Panc1 (cell line): ENCODE measurements around the gene ARMC2. TPM values are rescaled to one million over a fixed set of nuclear protein-coding genes. Genes with fewer than 3 reads are reported as not detected.
A peak's percentile ranks its signal among the peaks of the same experiment; 100 is the strongest.

Source experiments
- ATAC-seq: fragments of 200-7000 bp; cut with Tn5 transposase; 2 replicates; pipeline ENCODE4 v1.9.1; 2020; ENCODE audit warnings: mild to moderate bottlenecking, moderate library complexity
- BruUV-seq: library from RNA; stranded (reverse); fragments of 400-500 nt; replicated peaks from 2 replicates; lab custom pipeline; 2021; lab: Mats Ljungman, UMichigan
- CTCF ChIA-PET: fragments of 300-600 bp; sonication (Branson Sonifier 250); formaldehyde crosslinking; loops from one replicate; lab custom pipeline; 2022; ENCODE audit warnings: antibody characterized with exemption; lab: Charles Lee
- POLR2A ChIA-PET: fragments of 300-600 bp; sonication (Branson Sonifier 250); formaldehyde crosslinking; loops from one replicate; lab custom pipeline; 2022; ENCODE audit warnings: antibody characterized with exemption; lab: Charles Lee
- DNase-seq: peaks from one replicate; pipeline ENCODE4 v3.0.0-alpha.2; 2010; ENCODE audit warnings: low read depth, low spot score
- H3K27ac ChIP-seq: 2 replicates; pipeline ENCODE4 v1.5.1; 2011; ENCODE audit warnings: mild to moderate bottlenecking, low read length, inconsistent platforms
- H3K27me3 ChIP-seq: fragments of 200-500 bp; sonication (Bioruptor generic); 2 replicates; pipeline ENCODE4 v1.6.0; 2014; ENCODE audit warnings: low read length, inconsistent platforms; ENCODE audit not compliant: control insufficient read depth, insufficient read depth
- H3K36me3 ChIP-seq: fragments of 200-500 bp; sonication (Bioruptor generic); 2 replicates; pipeline ENCODE4 v1.5.1; 2014; ENCODE audit warnings: inconsistent platforms, mild to moderate bottlenecking, low read length, moderate library complexity; ENCODE audit not compliant: control insufficient read depth, insufficient read depth
- H3K4me1 ChIP-seq: 2 replicates; pipeline ENCODE4 v1.5.1; 2011; ENCODE audit warnings: inconsistent platforms, mild to moderate bottlenecking, low read length, moderate library complexity; ENCODE audit not compliant: control insufficient read depth, insufficient read depth
- H3K4me3 ChIP-seq, 2 experiments: 2 replicates each; pipeline ENCODE4 v1.5.1; 2011 to 2012; ENCODE audit warnings: low read depth in 2 of 2, low read length in 2 of 2, mild to moderate bottlenecking in 2 of 2, inconsistent platforms in 1 of 2, moderate library complexity in 1 of 2
- H3K9me3 ChIP-seq: fragments of 200-500 bp; sonication (Bioruptor generic); 2 replicates; pipeline ENCODE4 v1.5.1; 2014; ENCODE audit warnings: low read depth, mild to moderate bottlenecking, inconsistent platforms, low read length, moderate library complexity; ENCODE audit not compliant: control insufficient read depth, insufficient read depth
- CTCF ChIP-seq: fragments of 450-650 bp; IDR thresholded peaks from 2 replicates; pipeline ENCODE4 v1.5.1; 2017; ENCODE audit warnings: mild to moderate bottlenecking
- POLR2AphosphoS5 ChIP-seq: IDR thresholded peaks from 2 replicates; pipeline ENCODE4 v1.6.1; 2012; ENCODE audit warnings: mild to moderate bottlenecking, low read depth, low read length, moderate library complexity
- REST ChIP-seq, 2 experiments: IDR thresholded peaks; 2 replicates each; pipeline ENCODE4 v1.6.1; 2011 to 2012; ENCODE audit warnings: low read depth in 2 of 2, control low read depth in 1 of 2, low read length in 1 of 2, mild to moderate bottlenecking in 1 of 2, moderate library complexity in 1 of 2; ENCODE audit not compliant: insufficient read depth in 1 of 2
- SIN3A ChIP-seq: IDR thresholded peaks from 2 replicates; pipeline ENCODE4 v1.6.1; 2012; ENCODE audit warnings: low read depth, mild to moderate bottlenecking, low read length, moderate library complexity, borderline replicate concordance; ENCODE audit not compliant: insufficient read depth
- TCF7L2 ChIP-seq: IDR thresholded peaks from 2 replicates; pipeline ENCODE4 v1.6.1; 2011; ENCODE audit warnings: mild to moderate bottlenecking, low read depth, low read length, inconsistent platforms
- in situ Hi-C: cut with HindIII; loops from 2 replicates; pipeline ENCODE4 v1.10.0; 2016; ENCODE audit warnings: low sequenced_read_pairs, low pct_unique_long_range_greater_than_20kb
- intact Hi-C: fragments of 100-400 bp; cut with micrococcal nuclease; formaldehyde crosslinking; loops from one replicate; pipeline ENCODE4 v1.10.0; 2022; ENCODE audit not compliant: unreplicated experiment
- total RNA-seq: library from RNA; stranded (reverse); gene quantifications from one replicate; pipeline ENCODE4 v1.2.1, GENCODE V29; 2021; ENCODE audit not compliant: unreplicated experiment

Gene ARMC2
- total RNA-seq, 1 experiment from 2014 or later, result 9.3 TPM

GRCh38 chr6:108877046-108877751 lies 29.0 kb downstream of the ARMC2 start:
- H3K9me3 ChIP-seq, result no peaks in the 10 kb centered on the region
- H3K36me3 ChIP-seq, result no peaks in the 10 kb centered on the region
- no peak for DNase-seq
- H3K4me1 ChIP-seq, result no peaks in the 10 kb centered on the region
- intact Hi-C loops (no loop called here), in situ Hi-C loops (no loop called here)
- BruUV-seq, result no TSS peak
- no peak for TF ChIP-seq CTCF
- TF ChIP-seq POLR2AphosphoS5, result no peak
- no peak for TF ChIP-seq TCF7L2
- TF ChIP-seq REST (IDR thresholded peaks at IDR 0.05; ENCODE audit: insufficient read depth in 1 of 2, low read depth in 2 of 2, low read length in 1 of 2), result no peak
- no peak for TF ChIP-seq SIN3A
- H3K27ac ChIP-seq, result no peak overlapping the region
- CTCF ChIA-PET, result no interaction called here
- H3K27me3 ChIP-seq, result no peaks in the 10 kb centered on the region
- POLR2A ChIA-PET, result no interaction called here
- ATAC-seq, result no peak
- no peak overlapping the region for H3K4me3 ChIP-seq

- ChIA-PET CTCF (no interaction called here), POLR2A (no interaction called here)
- H3K9me3 ChIP-seq, result no peaks in the 10 kb centered on the region
- no peak for ATAC-seq
- in situ Hi-C loops, result no loop called here
- intact Hi-C loops, result no loop called here
- BruUV-seq, result no TSS peak
- no peak for DNase-seq
- H3K4me1 ChIP-seq, result no peaks in the 10 kb centered on the region
- H3K27ac ChIP-seq, result no peak overlapping the region
- H3K4me3 ChIP-seq, result no peak overlapping the region
- TF ChIP-seq POLR2AphosphoS5, result no peak
- H3K27me3 ChIP-seq, result no peaks in the 10 kb centered on the region
- no peaks in the 10 kb centered on the region for H3K36me3 ChIP-seq
Measured at GRCh38 chr6:108878942-108879341, 30.7 kb downstream of the ARMC2 start.

GRCh38 chr6:108883172-108883571 lies 35.0 kb downstream of the ARMC2 start:
- Histone ChIP-seq H3K27ac (no peak overlapping the region), H3K27me3 (no peaks in the 10 kb centered on the region), H3K9me3 (no peaks in the 10 kb centered on the region), H3K4me1 (no peaks in the 10 kb centered on the region), H3K4me3 (no peak overlapping the region), H3K36me3 (no peaks in the 10 kb centered on the region)
- DNase-seq (no peak), ATAC-seq (no peak)
- intact Hi-C loops (no loop called here), in situ Hi-C loops (no loop called here)
- BruUV-seq, result TSS peak; percentile 46
- CTCF ChIA-PET, result no interaction called here
- POLR2A ChIA-PET, result interaction anchor here (0.6 kb wide), 1 partner anchor 186 kb away, joined by 4 read pairs; no protein-coding TSS in a partner anchor
- no peak for TF ChIP-seq REST (IDR thresholded peaks at IDR 0.05; ENCODE audit: insufficient read depth in 1 of 2, low read depth in 2 of 2, low read length in 1 of 2)
- TF ChIP-seq POLR2AphosphoS5, result no peak
- no peak for TF ChIP-seq TCF7L2
- TF ChIP-seq SIN3A, result no peak
- no peak for TF ChIP-seq CTCF
